Endodermal cell (in vitro differentiated cells): ENCODE measurements around the gene ADGRF5. TPM values are rescaled to one million over a fixed set of nuclear protein-coding genes. Genes with fewer than 3 reads are reported as not detected.

Source experiments
- DNase-seq: peaks from one replicate; pipeline ENCODE4 v3.0.0-alpha.2; 2017
- H3K27ac ChIP-seq: 2 replicates; pipeline ENCODE4 v1.5.1; 2013; ENCODE audit warnings: mild to moderate bottlenecking, low read depth, low read length, moderate library complexity
- H3K27me3 ChIP-seq: 2 replicates; pipeline ENCODE4 v1.6.1; 2013; ENCODE audit warnings: mild to moderate bottlenecking, low read length, moderate library complexity; ENCODE audit not compliant: insufficient read depth, control insufficient read depth, poor library complexity, severe bottlenecking
- H3K36me3 ChIP-seq: 2 replicates; pipeline ENCODE4 v1.7.0; 2013; ENCODE audit warnings: mild to moderate bottlenecking, low read length, moderate library complexity; ENCODE audit not compliant: control insufficient read depth, insufficient read depth
- H3K4me1 ChIP-seq: one replicate; pipeline ENCODE4 v1.7.0; 2013; ENCODE audit warnings: low read length; ENCODE audit not compliant: control insufficient read depth, insufficient read depth
- H3K4me3 ChIP-seq: 2 replicates; pipeline ENCODE4 v1.5.1; 2013; ENCODE audit warnings: mild to moderate bottlenecking, low read length, moderate library complexity
- H3K9ac ChIP-seq: 2 replicates; pipeline ENCODE4 v1.6.1; 2013; ENCODE audit warnings: mild to moderate bottlenecking, low read length, moderate library complexity; ENCODE audit not compliant: poor library complexity, severe bottlenecking; ENCODE audit errors: extremely low read depth
- H3K9me3 ChIP-seq: 2 replicates; pipeline ENCODE4 v1.6.1; 2013; ENCODE audit warnings: mild to moderate bottlenecking, low read length, moderate library complexity; ENCODE audit not compliant: control insufficient read depth
- H3K27ac Mint-ChIP-seq: 2 replicates; pipeline ENCODE4 v1.8.0; 2020; ENCODE audit warnings: mixed read lengths
- H3K27me3 Mint-ChIP-seq: 2 replicates; pipeline ENCODE4 v1.8.0; 2021; ENCODE audit warnings: mild to moderate bottlenecking, mixed read lengths; ENCODE audit not compliant: insufficient read depth
- H3K36me3 Mint-ChIP-seq: 2 replicates; pipeline ENCODE4 v1.8.0; 2020; ENCODE audit warnings: low read depth, mixed read lengths
- H3K4me1 Mint-ChIP-seq: 2 replicates; pipeline ENCODE4 v1.8.0; 2020; ENCODE audit warnings: mixed read lengths
- H3K4me3 Mint-ChIP-seq: 2 replicates; pipeline ENCODE4 v1.8.0; 2020; ENCODE audit warnings: mild to moderate bottlenecking, moderate library complexity, mixed read lengths
- H3K9me3 Mint-ChIP-seq: 2 replicates; pipeline ENCODE4 v1.8.0; 2020; ENCODE audit warnings: mild to moderate bottlenecking, mixed read lengths
- WGBS, 2 experiments: methylation state at CpG; one replicate each; pipeline versions ENCODE4 v1.1.5 to v1.1.7; 2013; ENCODE audit warnings: missing lambda C conversion rate in 2 of 2, mixed read lengths in 1 of 2; ENCODE audit not compliant: insufficient coverage in 1 of 2, insufficient read length in 1 of 2; 5-methylcytosine and 5-hydroxymethylcytosine counted together
- total RNA-seq, 2 donors: library from RNA; stranded (reverse); fragmentation: NEBNext Ultra II Directional in 1 of 2; extraction: Animal tissue kit (Norgen Biotek cat#: 25700) in 1 of 2; gene quantifications; 2 replicates in 1 of 2; 3 replicates in 1 of 2; pipeline ENCODE4 v1.2.1, GENCODE V29; 2021
- TF ChIP-seq, protein P1 (sequence below): fragments of 200-600 bp; sonication (generic); conservative IDR thresholded peaks from 2 replicates; pipeline ENCODE4 v1.5.0; 2021; ENCODE audit warnings: antibody characterized with exemption, mild to moderate bottlenecking

The ADGRF5 gene
- total RNA-seq, 2 donors from 2014 or later: not detected

DNA sequence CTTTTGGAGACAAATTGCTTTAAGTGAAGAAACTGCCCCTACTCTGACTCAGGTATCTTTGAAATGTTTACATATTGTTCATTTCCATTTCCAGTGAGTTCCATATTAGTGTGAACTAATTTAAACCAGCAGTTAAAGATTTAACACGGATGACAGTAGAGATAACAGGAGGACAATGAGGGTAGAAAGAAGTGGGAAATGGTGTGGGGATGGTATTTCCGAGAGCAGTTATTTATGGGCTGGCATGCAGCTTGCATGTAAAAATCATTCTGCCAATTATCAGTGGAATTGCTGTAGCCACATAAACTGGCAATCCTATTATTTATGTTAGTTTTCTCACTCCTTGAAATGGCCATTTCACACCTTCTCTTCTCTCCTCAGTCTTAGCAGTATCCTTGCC, 8.6 kb upstream of the ADGRF5 start:
- H3K27me3 Mint-ChIP-seq: no peaks in the 10 kb centered on the region
- H3K27ac Mint-ChIP-seq: no peak overlapping the region

DNA sequence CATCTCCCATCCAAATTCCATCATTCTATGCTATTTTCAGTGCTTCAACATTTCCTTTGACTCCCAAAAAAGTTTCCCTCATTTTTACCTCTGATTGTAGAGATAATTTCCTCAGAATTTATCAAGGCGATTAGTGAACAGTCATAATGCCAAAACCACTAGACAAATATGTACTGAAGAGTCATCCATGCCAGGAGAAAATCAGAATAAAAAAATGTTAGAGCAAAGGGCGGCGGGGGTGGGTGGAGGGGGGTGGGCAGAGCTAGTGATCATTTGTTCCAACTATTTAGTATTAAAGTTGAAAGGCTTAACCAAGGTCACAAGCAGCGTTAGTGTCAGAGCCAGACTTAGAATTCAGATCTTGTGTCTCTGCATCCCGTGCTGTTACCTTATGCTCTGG, 5.3 kb upstream of the ADGRF5 start:
- DNase-seq: no peak
- WGBS, 2 experiments: 72 to 97% methylated on average over 2 to 5 of the region's 5 CpGs
- Mint-ChIP-seq H3K36me3 (no peaks in the 10 kb centered on the region), H3K27me3 (no peaks in the 10 kb centered on the region), H3K4me3 (no peak overlapping the region), H3K27ac (no peak overlapping the region), H3K4me1 (no peaks in the 10 kb centered on the region), H3K9me3 (no peaks in the 10 kb centered on the region)
- H3K4me3 ChIP-seq: no peak overlapping the region
- H3K36me3 ChIP-seq: no peaks in the 10 kb centered on the region
- H3K4me1 ChIP-seq: no peaks in the 10 kb centered on the region
- no peaks in the 10 kb centered on the region for H3K9me3 ChIP-seq
- no peak overlapping the region for H3K9ac ChIP-seq
- H3K27me3 ChIP-seq: no peaks in the 10 kb centered on the region
- no peak overlapping the region for H3K27ac ChIP-seq
- TF ChIP-seq, protein P1, sequence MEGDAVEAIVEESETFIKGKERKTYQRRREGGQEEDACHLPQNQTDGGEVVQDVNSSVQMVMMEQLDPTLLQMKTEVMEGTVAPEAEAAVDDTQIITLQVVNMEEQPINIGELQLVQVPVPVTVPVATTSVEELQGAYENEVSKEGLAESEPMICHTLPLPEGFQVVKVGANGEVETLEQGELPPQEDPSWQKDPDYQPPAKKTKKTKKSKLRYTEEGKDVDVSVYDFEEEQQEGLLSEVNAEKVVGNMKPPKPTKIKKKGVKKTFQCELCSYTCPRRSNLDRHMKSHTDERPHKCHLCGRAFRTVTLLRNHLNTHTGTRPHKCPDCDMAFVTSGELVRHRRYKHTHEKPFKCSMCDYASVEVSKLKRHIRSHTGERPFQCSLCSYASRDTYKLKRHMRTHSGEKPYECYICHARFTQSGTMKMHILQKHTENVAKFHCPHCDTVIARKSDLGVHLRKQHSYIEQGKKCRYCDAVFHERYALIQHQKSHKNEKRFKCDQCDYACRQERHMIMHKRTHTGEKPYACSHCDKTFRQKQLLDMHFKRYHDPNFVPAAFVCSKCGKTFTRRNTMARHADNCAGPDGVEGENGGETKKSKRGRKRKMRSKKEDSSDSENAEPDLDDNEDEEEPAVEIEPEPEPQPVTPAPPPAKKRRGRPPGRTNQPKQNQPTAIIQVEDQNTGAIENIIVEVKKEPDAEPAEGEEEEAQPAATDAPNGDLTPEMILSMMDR: no peak

More for the DNA sequence above, 8.6 kb upstream of the ADGRF5 start:
- TF ChIP-seq, protein P1: no peak
- H3K4me1 Mint-ChIP-seq: no peaks in the 10 kb centered on the region
- no peaks in the 10 kb centered on the region for H3K9me3 Mint-ChIP-seq
- no peaks in the 10 kb centered on the region for H3K27me3 ChIP-seq
- no peak for DNase-seq
- no peaks in the 10 kb centered on the region for H3K36me3 ChIP-seq
- H3K9me3 ChIP-seq: no peaks in the 10 kb centered on the region
- no peak overlapping the region for H3K27ac ChIP-seq
- H3K4me1 ChIP-seq: no peaks in the 10 kb centered on the region
- no peak overlapping the region for H3K4me3 ChIP-seq
- H3K9ac ChIP-seq: no peak overlapping the region
- no peaks in the 10 kb centered on the region for H3K36me3 Mint-ChIP-seq
- H3K4me3 Mint-ChIP-seq: no peak overlapping the region
- WGBS, 2 experiments: 86 to 100% methylated on average over 1 to 2 of the region's 2 CpGs

DNA sequence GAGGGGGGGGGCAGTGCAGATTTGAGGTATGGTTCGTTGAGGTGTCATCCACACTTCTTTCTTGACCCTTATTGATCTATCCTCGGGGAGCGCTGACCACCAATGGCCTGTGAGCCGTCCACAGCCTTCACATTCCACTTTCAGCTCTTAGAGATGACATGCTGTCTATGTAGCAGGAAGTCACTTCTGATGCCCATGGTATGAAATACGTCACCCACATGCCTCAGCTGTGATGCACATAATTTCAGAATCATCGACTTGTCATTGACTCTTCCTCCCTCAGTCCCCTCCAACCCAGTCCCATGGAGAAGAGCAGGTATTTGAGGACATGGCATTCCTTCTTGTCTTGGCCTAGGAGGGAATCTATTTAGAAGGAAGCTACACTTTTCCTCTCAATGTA, 4.7 kb upstream of the ADGRF5 start:
- no peaks in the 10 kb centered on the region for H3K9me3 ChIP-seq
- H3K36me3 Mint-ChIP-seq: no peaks in the 10 kb centered on the region
- no peaks in the 10 kb centered on the region for H3K27me3 Mint-ChIP-seq
- no peak overlapping the region for H3K27ac ChIP-seq
- no peak overlapping the region for H3K4me3 ChIP-seq
- no peak for DNase-seq
- no peaks in the 10 kb centered on the region for H3K27me3 ChIP-seq
- no peaks in the 10 kb centered on the region for H3K9me3 Mint-ChIP-seq
- no peaks in the 10 kb centered on the region for H3K4me1 ChIP-seq
- TF ChIP-seq, protein P1: no peak
- no peaks in the 10 kb centered on the region for H3K36me3 ChIP-seq
- no peak overlapping the region for H3K27ac Mint-ChIP-seq
- H3K4me3 Mint-ChIP-seq: no peak overlapping the region
- WGBS, 2 experiments: 94 to 100% methylated on average over 5 to 6 of the region's 6 CpGs
- no peaks in the 10 kb centered on the region for H3K4me1 Mint-ChIP-seq
- H3K9ac ChIP-seq: no peak overlapping the region
